Measurements from ENCODE around the gene KMT2C.
A peak's percentile ranks its signal among the peaks of the same experiment; 100 is the strongest.

The KMT2C gene

GRCh38 chr7:152347888-152348287, 87.9 kb downstream of the KMT2C start:
- DNase-seq (ENCODE audit: low read depth): no peak
- TF ChIP-seq CTCF (IDR thresholded peaks at IDR 0.05; ENCODE audit: insufficient read depth, low read depth, low read length, missing control alignments): no peak
- no peak overlapping the region for H3K4me3 ChIP-seq (ENCODE audit: low read length)

GRCh38 chr7:152344253-152344652, 91.5 kb downstream of the KMT2C start:
- H3K4me3 ChIP-seq (ENCODE audit: low read length): no peak overlapping the region
- TF ChIP-seq CTCF (IDR thresholded peaks at IDR 0.05; ENCODE audit: insufficient read depth, low read depth, low read length, missing control alignments): no peak
- DNase-seq (ENCODE audit: low read depth): peak; percentile 27

- TF ChIP-seq CTCF (IDR thresholded peaks at IDR 0.05; ENCODE audit: insufficient read depth, low read depth, low read length, missing control alignments): no peak
- no peak for DNase-seq (ENCODE audit: low read depth)
- no peak overlapping the region for H3K4me3 ChIP-seq (ENCODE audit: low read length)
Observed at GRCh38 chr7:152342796-152343195, 93.0 kb downstream of the KMT2C start.

GRCh38 chr7:152341914-152342236, 93.9 kb downstream of the KMT2C start:
- DNase-seq (ENCODE audit: low read depth): no peak
- H3K4me3 ChIP-seq (ENCODE audit: low read length): no peak overlapping the region
- no peak for TF ChIP-seq CTCF (IDR thresholded peaks at IDR 0.05; ENCODE audit: insufficient read depth, low read depth, low read length, missing control alignments)

GRCh38 chr7:152341039-152341913, 94.5 kb downstream of the KMT2C start:
- peak; percentile 67 for DNase-seq (ENCODE audit: low read depth)
- no peak overlapping the region for H3K4me3 ChIP-seq (ENCODE audit: low read length)
- TF ChIP-seq CTCF (IDR thresholded peaks at IDR 0.05; ENCODE audit: insufficient read depth, low read depth, low read length, missing control alignments): peak; percentile 64

- no peak for TF ChIP-seq CTCF (IDR thresholded peaks at IDR 0.05; ENCODE audit: insufficient read depth, low read depth, low read length, missing control alignments)
- no peak overlapping the region for H3K4me3 ChIP-seq (ENCODE audit: low read length)
- DNase-seq (ENCODE audit: low read depth): no peak
Observed at GRCh38 chr7:152340161-152340560, 95.6 kb downstream of the KMT2C start.

- H3K4me3 ChIP-seq (ENCODE audit: low read length): no peak overlapping the region
- TF ChIP-seq CTCF (IDR thresholded peaks at IDR 0.05; ENCODE audit: insufficient read depth, low read depth, low read length, missing control alignments): no peak
Observed at GRCh38 chr7:152338561-152338960, 97.2 kb downstream of the KMT2C start.

More at GRCh38 chr7:152338561-152338960, 97.2 kb downstream of the KMT2C start:
- no peak for DNase-seq (ENCODE audit: low read depth)
